ENCODE data around the gene ATCAY. TPM values are rescaled to one million over a fixed set of nuclear protein-coding genes. Genes with fewer than 3 reads are reported as not detected.

The ATCAY gene
- total and polyA plus RNA-seq, 2 of the 13 experiments (the other 11 are each of a cell fraction or from before 2014, with no cell fraction given), result not detected

DNA sequence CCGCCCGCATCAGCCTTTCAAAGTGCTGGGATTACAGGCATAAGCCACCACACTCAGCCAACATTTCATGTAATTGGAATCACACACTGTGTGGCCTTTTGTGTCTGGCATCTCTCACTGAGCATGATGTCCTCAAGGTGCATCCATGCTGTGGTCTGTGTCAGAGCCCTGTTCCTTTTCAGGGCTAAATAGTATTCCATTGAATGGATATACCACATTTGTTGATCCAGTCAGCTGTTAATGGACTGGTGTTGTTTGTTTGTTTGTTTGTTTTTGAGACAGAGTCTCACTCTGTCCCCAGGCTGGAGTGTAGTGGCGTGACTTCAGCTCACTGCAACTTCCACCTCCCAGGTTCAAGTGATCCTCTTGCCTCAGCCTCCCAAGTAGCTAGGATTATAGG is 17.9 kb downstream of the ATCAY start:
- no peak for TF ChIP-seq CHD4 (IDR thresholded peaks at IDR 0.05; ENCODE audit: borderline replicate concordance, low read length)
- TF ChIP-seq EEA1 (CRISPR knock-in tag; IDR thresholded peaks at IDR 0.05; ENCODE audit: borderline replicate concordance), result no peak
- TF ChIP-seq ZNF780A (CRISPR knock-in tag; IDR thresholded peaks at IDR 0.05), result no peak
- no peak for TF ChIP-seq NAIF1 (CRISPR knock-in tag; IDR thresholded peaks at IDR 0.05; ENCODE audit: borderline replicate concordance)
- TF ChIP-seq ISX (CRISPR knock-in tag; conservative IDR thresholded peaks at IDR 0.05), result no peak
- no peak for TF ChIP-seq ZNF761 (CRISPR knock-in tag; conservative IDR thresholded peaks at IDR 0.05)
- TF ChIP-seq TFAP4 (IDR thresholded peaks at IDR 0.05; ENCODE audit: borderline replicate concordance, low read depth), result no peak
- TF ChIP-seq ZNF558 (CRISPR knock-in tag; IDR thresholded peaks at IDR 0.05; ENCODE audit: borderline replicate concordance), result no peak
- no peak for TF ChIP-seq ZNF260 (CRISPR knock-in tag; IDR thresholded peaks at IDR 0.05; ENCODE audit: borderline replicate concordance, low read depth)
- TF ChIP-seq HOXA5 (CRISPR knock-in tag; IDR thresholded peaks at IDR 0.05), result no peak
- TF ChIP-seq ZNF800 (CRISPR knock-in tag; IDR thresholded peaks at IDR 0.05), result no peak
- H3K27ac ChIP-seq (ENCODE audit: extremely low read length, insufficient read depth, low read length), result no peak overlapping the region
- H3K9me3 ChIP-seq (ENCODE audit: low read length), result no peaks in the 10 kb centered on the region
- ChIA-PET POLR2A (no interaction called here), CTCF (ENCODE audit: low intra/inter-chr PET ratio, low total read pairs) (no interaction called here)
- ATAC-seq (no peak), FAIRE-seq (no peak), DNase-seq (ENCODE audit: low spot score) (no peak)
- in situ Hi-C loops (cut with HindIII; ENCODE audit: extremely low pct_ligation_motif_present, low pct_unique_long_range_greater_than_20kb) (no loop called here), intact Hi-C loops (cut with micrococcal nuclease; ENCODE audit: unreplicated experiment) (no loop called here)
- H3K9ac ChIP-seq (ENCODE audit: insufficient read depth, low read depth, low read length), result no peak overlapping the region
- H3K4me1 ChIP-seq (ENCODE audit: insufficient read depth, low read length), result 0 out of 2 replicates have a peak, but pooled peaks cover 7% of the 10 kb centered on the region
- H3K36me3 ChIP-seq (replicated peaks in 1 of 2; ENCODE audit: control insufficient read depth in 1 of 2, insufficient read depth in 2 of 2, low read length in 2 of 2), result no peaks in the 10 kb centered on the region
- 32% methylated on average over 3 of the region's 3 CpGs for WGBS (ENCODE audit: low lambda C conversion rate)
- no peaks in the 10 kb centered on the region for H4K20me1 ChIP-seq (ENCODE audit: insufficient read depth, low read length)
- BruUV-seq (replicated peaks), result no TSS peak
- H3K79me2 ChIP-seq (ENCODE audit: insufficient read depth, low read length), result no peaks in the 10 kb centered on the region
- H3K4me2 ChIP-seq (ENCODE audit: low read depth, low read length), result no peak overlapping the region
- H3K27me3 ChIP-seq (ENCODE audit: control insufficient read depth in 1 of 2, insufficient read depth in 2 of 2, low read length in 2 of 2), result peaks cover 0 to 13% of the 10 kb centered on the region in 2 experiments; a peak in 1 of 5 replicates
- H3K4me3 ChIP-seq (replicated peaks in 1 of 3; ENCODE audit: insufficient read depth in 1 of 3, low read depth in 2 of 3, low read length in 3 of 3), result no peak overlapping the region
- H2AFZ ChIP-seq (ENCODE audit: low read length), result no peak overlapping the region
